GM18511 (cell line): ENCODE data around the gene WASHC2A.
"Not testable (repeated sequence)": the region's sequence is repeated elsewhere in the genome, so short reads cannot be mapped to it uniquely, and the experiment has no call there.

ENCODE experiments used
- ATAC-seq: cut with Tn5 transposase; IDR thresholded peaks from one replicate; pipeline ENCODE4 v1.9.1; 2021; ENCODE audit warnings: mild to moderate bottlenecking, moderate library complexity; ENCODE audit not compliant: unreplicated experiment

WASHC2A gene

GRCh38 chr10:50059946-50060345 lies 7.8 kb upstream of the WASHC2A start:
- ATAC-seq: not testable (repeated sequence)

DNA sequence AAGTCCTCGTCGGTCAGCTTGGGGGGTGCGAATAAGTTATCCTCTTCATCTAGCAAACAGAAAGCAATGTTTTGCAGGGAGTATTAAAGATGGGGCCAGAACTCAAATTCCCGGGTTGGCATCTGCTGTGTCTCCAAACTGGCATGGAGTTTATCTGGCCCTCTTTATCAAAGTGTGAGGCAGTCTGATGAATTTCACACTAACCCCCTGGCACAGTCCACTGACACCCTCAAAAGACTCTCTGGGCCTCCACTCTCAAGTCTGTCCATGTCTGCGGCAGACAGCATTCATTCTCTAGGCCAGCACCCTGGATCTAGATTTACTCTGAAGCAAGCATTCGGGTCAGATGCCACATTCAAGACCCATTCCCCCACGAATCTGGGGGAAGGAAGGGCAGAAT lies 6.2 kb upstream of the WASHC2A start:
- ATAC-seq: not testable (repeated sequence)

DNA sequence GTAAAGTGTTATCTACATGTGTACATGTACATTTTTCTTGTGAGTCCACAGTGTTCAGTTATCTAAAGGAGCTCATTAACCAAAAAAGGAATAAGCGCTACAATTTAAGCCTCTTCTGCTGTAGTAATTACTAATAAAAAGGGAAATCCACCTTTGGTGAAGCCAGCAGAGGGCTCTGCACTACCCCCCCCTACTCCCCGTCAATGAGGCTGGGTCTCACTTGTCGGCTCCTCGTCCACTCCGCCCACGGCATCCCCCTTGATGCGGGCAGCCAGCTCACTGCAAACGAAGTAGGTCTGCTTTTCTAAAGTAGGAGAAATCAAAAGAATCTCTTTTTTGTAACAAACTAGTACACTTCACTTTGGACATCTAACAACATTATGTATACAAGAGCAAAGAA lies 4.7 kb upstream of the WASHC2A start:
- ATAC-seq: no peak

GRCh38 chr10:50068352-50068659 lies 552 bp downstream of the WASHC2A start:
- not testable (repeated sequence) for ATAC-seq

- ATAC-seq: not testable (repeated sequence)
Measured at GRCh38 chr10:50075139-50075538, 7.4 kb downstream of the WASHC2A start.

GRCh38 chr10:50075544-50075943 lies 7.8 kb downstream of the WASHC2A start:
- not testable (repeated sequence) for ATAC-seq

DNA sequence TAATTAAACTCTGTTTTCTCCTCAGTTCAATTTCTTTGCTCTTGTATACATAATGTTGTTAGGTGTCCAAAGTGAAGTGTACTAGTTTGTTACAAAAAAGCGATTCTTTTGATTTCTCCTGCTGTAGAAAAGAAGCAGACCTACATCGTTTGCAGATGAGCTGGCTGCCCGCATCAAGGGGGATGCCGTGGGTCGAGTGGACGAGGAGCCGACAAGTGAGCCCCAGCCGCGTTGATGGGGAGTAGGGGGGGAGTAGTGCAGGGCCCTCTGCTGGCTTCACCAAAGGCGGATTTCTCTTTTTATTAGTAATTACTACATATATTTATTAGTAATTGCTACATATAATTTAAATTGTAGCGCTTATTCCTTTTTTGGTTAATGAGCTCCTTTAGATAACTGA lies 23.6 kb downstream of the WASHC2A start:
- ATAC-seq: not testable (repeated sequence)

- ATAC-seq: not testable (repeated sequence)
Measured at GRCh38 chr10:50092928-50093327, 25.2 kb downstream of the WASHC2A start.

- ATAC-seq: not testable (repeated sequence)
Measured at GRCh38 chr10:50094630-50095029, 26.9 kb downstream of the WASHC2A start.

GRCh38 chr10:50095402-50095801 lies 27.6 kb downstream of the WASHC2A start:
- ATAC-seq: not testable (repeated sequence)

DNA sequence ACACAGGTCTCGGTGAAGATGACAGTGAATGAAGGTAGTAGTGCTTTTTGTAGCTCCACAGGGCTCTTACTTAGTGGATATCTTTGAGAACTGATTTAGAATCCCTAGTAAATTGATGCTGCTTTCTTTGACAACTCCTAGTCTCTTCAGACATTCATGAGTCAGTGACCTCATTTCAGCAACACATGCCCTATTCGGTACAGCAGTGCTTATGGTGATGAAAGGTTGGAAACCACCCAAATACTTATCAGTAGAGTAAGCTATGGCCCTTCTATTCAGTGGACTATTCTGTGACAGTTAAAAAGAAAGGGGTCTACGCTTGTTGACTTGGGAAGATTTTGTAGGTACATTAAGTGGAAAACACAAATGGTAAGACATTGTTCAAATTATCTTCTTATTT lies 29.0 kb downstream of the WASHC2A start:
- not testable (repeated sequence) for ATAC-seq

DNA sequence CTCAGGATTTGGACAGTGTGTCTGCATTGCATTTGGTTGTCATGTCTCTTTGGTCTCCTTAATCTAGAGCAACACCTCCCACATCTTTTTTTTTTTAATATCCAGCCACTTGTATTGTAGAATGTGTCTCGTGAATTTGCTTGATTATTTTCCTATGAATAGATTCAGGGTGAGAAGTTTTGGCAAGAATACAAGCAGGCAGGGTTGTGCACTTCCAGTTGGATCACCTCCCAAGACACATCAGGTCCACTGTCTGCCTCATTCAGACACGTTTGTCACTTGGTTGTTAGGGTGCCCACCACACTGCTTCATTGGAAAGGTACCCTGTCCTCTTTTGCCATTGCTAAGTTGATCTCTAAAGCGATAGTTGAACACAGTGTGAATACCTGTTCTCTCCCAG lies 30.9 kb downstream of the WASHC2A start:
- ATAC-seq: not testable (repeated sequence)

GRCh38 chr10:50101139-50101582 lies 33.4 kb downstream of the WASHC2A start:
- ATAC-seq: not testable (repeated sequence)

- peak; percentile 23 for ATAC-seq
Measured at GRCh38 chr10:50101747-50102146, 34.0 kb downstream of the WASHC2A start.

- peak; percentile 85 for ATAC-seq
Measured at GRCh38 chr10:50102267-50102666, 34.5 kb downstream of the WASHC2A start.

DNA sequence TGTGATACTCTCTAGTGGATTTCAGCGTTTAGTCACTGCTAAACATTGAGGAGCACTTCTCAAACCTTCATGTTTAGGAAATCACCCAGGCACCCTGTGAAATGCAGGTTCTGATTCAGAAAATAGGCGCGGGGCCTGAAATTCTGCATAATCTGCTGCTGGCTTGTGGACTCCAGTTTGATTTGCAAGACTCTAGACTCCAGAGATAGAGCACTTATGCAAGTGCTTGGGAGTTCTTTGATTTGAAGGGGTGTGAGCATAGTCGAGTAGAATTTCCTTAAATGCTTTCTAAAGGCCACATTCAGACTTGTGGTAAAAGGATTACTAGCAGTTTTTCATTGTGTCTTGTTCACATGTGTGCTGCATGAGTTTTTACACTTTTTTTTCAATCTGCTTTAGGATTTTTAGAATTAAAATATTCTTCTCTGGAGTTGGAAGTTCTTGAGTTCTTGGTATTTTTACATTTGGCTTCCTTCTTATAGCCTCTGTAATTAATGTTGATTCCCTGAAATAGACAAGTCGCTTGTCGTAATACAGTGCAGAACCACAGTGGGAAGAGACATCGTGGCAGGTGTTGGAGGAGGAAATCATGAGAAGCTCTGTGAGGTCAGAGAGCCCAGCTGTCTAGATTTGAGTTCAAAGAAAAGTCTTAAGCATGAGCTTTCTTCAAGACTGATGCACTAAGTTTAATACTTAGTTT lies 41.4 kb downstream of the WASHC2A start:
- ATAC-seq: not testable (repeated sequence)

DNA sequence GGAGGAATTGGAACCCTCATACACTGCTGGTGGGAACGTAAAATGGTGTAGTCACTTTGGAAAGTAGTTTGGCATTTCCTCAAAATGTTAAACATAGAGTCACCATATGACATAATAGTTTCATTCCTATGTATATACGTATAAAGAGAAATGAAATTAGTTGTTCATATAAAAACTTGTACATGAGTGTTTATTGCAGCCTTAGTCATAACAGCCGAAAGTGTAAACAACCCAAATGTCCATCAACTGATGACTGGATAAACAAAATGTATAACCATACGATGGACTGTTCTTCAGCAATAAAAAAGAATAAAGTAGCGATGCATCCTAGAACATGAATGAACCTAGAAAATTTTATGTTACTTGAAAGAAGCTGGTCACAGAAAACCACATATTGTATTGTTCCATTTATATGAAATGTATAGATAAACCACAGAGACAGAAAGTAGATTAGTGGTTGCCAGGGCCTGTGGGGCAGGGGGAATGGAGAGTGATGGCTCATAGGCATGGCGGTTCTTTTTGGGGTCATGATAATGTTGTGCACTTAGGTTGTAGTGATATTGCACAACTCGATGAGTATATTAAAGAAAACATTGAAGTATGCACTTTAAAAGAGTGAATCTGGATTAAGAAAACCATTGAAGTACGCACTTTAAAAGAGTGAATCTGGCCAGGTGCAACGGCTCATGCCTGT lies 44.8 kb downstream of the WASHC2A start:
- ATAC-seq: not testable (repeated sequence)

GRCh38 chr10:50126765-50127164 lies 59.0 kb downstream of the WASHC2A start:
- not testable (repeated sequence) for ATAC-seq

GRCh38 chr10:50127770-50128292 lies 60.1 kb downstream of the WASHC2A start:
- ATAC-seq: not testable (repeated sequence)

DNA sequence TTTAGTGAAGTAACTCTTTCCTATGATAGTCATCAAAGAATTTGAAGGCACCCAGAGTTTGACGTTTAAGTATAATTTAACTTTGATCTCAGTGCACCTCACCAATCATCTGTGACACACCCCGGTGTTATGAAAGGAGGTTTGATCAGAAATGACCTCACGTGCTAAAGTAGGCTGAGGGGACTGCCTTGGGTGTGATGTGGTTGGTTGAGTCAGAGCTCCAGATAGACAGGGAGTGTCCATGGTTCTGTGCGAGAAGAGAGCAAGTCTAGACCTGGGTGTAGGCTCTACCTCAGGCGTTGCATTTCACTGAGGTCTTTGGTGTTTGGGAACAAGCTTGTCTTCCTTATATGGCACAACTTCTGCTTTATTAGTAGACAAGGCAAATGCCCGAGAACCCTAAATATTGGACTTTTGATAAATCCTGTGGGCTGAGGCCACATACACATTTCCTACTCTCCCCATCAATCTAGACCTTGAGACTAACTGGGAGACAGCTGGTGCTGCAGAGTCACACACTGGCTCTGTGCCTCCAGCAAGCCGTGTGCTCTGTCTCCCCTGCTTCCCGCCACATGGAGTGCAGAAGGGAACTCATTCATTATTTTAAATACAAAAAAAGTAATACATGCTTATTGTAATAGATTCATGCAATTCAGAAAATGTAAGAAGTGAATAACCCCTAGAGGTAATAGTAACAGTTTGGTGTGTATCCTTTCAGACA lies 63.7 kb downstream of the WASHC2A start:
- not testable (repeated sequence) for ATAC-seq

- ATAC-seq: not testable (repeated sequence)
Measured at GRCh38 chr10:50132322-50132721, 64.6 kb downstream of the WASHC2A start.
